ENCODE measurements around the gene DNAJC24.

Gene DNAJC24

DNA sequence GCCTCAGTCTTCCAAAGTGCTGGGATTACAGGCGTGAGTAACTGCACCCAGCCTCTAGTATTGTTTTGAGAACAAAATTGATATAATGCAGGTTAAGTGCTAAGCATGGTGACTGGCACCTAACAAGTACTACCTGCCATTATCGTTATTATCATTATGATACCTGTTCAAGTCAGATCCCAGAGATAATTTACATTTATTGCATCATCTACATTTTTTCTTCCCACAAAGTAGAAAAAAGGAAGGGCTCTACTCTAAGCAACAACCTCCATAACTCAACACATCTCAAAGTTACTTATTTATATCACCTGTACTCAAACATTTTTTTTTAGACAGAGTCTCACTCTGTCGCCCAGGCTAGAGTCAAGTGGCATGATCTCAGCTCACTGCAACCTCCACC lies 42.2 kb upstream of the DNAJC24 start:
- no peaks in the 10 kb centered on the region for H3K27me3 ChIP-seq (ENCODE audit: control insufficient read depth, insufficient read depth, low read length)
- TF ChIP-seq, protein P1, sequence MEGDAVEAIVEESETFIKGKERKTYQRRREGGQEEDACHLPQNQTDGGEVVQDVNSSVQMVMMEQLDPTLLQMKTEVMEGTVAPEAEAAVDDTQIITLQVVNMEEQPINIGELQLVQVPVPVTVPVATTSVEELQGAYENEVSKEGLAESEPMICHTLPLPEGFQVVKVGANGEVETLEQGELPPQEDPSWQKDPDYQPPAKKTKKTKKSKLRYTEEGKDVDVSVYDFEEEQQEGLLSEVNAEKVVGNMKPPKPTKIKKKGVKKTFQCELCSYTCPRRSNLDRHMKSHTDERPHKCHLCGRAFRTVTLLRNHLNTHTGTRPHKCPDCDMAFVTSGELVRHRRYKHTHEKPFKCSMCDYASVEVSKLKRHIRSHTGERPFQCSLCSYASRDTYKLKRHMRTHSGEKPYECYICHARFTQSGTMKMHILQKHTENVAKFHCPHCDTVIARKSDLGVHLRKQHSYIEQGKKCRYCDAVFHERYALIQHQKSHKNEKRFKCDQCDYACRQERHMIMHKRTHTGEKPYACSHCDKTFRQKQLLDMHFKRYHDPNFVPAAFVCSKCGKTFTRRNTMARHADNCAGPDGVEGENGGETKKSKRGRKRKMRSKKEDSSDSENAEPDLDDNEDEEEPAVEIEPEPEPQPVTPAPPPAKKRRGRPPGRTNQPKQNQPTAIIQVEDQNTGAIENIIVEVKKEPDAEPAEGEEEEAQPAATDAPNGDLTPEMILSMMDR (IDR thresholded peaks at IDR 0.05) = no peak
- no peak overlapping the region for H3K27ac ChIP-seq
- no peaks in the 10 kb centered on the region for H3K4me1 ChIP-seq
- no peaks in the 10 kb centered on the region for H3K79me2 ChIP-seq
- no peak overlapping the region for H2AFZ ChIP-seq
- no peaks in the 10 kb centered on the region for H3K36me3 ChIP-seq (ENCODE audit: control insufficient read depth, insufficient read depth, low read length)
- H3K9ac ChIP-seq = no peak overlapping the region
- H3K4me3 ChIP-seq (ENCODE audit: low read depth, low read length) = no peak overlapping the region
- no peaks in the 10 kb centered on the region for H3K9me3 ChIP-seq (ENCODE audit: control insufficient read depth, low read length)
- no peak overlapping the region for H3K4me2 ChIP-seq (ENCODE audit: low read length)

GRCh38 chr11:31328697-31329096 lies 41.0 kb upstream of the DNAJC24 start:
- Histone ChIP-seq H3K4me2 (ENCODE audit: low read length) (no peak overlapping the region), H3K9ac (no peak overlapping the region), H3K4me3 (ENCODE audit: low read depth, low read length) (no peak overlapping the region), H3K4me1 (no peaks in the 10 kb centered on the region), H3K9me3 (ENCODE audit: control insufficient read depth, low read length) (no peaks in the 10 kb centered on the region), H3K36me3 (ENCODE audit: control insufficient read depth, insufficient read depth, low read length) (no peaks in the 10 kb centered on the region), H3K27ac (no peak overlapping the region), H2AFZ (no peak overlapping the region), H3K79me2 (no peaks in the 10 kb centered on the region), H3K27me3 (ENCODE audit: control insufficient read depth, insufficient read depth, low read length) (no peaks in the 10 kb centered on the region)
- TF ChIP-seq, protein P1 (IDR thresholded peaks at IDR 0.05) = no peak

DNA sequence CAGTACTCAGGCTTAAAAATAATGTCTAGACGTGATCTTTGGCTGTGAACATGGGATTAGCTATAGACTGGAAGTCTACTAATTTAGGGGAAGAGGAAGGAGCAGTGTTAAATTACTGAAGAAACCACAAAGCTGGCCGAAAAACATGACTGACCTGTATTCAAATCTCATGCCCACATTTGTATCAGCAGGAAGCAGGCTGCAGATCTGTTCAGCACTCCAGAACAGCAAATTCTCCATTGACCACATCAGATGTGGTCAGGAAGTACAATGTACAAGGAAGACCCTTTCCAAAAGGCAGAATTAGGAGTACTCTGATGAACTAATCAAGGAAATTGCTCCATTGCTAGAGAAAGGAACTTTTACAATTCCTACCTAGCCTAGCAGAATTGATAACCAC lies 31.9 kb upstream of the DNAJC24 start:
- H3K4me3 ChIP-seq (ENCODE audit: low read depth, low read length) = no peak overlapping the region

GRCh38 chr11:31340903-31341572 lies 28.6 kb upstream of the DNAJC24 start:
- Histone ChIP-seq H3K27ac (no peak overlapping the region), H3K9ac (no peak overlapping the region), H3K9me3 (ENCODE audit: control insufficient read depth, low read length) (no peaks in the 10 kb centered on the region), H3K79me2 (no peaks in the 10 kb centered on the region), H3K4me1 (no peaks in the 10 kb centered on the region), H3K4me3 (ENCODE audit: low read depth, low read length) (no peak overlapping the region), H3K4me2 (ENCODE audit: low read length) (no peak overlapping the region), H2AFZ (no peak overlapping the region), H3K36me3 (ENCODE audit: control insufficient read depth, insufficient read depth, low read length) (no peaks in the 10 kb centered on the region), H3K27me3 (ENCODE audit: control insufficient read depth, insufficient read depth, low read length) (no peaks in the 10 kb centered on the region)
- TF ChIP-seq, protein P1 (IDR thresholded peaks at IDR 0.05) = no peak

More for the DNA sequence above, 31.9 kb upstream of the DNAJC24 start:
- no peak overlapping the region for H3K4me2 ChIP-seq (ENCODE audit: low read length)
- H2AFZ ChIP-seq = no peak overlapping the region
- no peak overlapping the region for H3K27ac ChIP-seq
- no peaks in the 10 kb centered on the region for H3K27me3 ChIP-seq (ENCODE audit: control insufficient read depth, insufficient read depth, low read length)
- H3K9ac ChIP-seq = no peak overlapping the region
- H3K4me1 ChIP-seq = no peaks in the 10 kb centered on the region
- no peaks in the 10 kb centered on the region for H3K79me2 ChIP-seq
- no peaks in the 10 kb centered on the region for H3K9me3 ChIP-seq (ENCODE audit: control insufficient read depth, low read length)
- H3K36me3 ChIP-seq (ENCODE audit: control insufficient read depth, insufficient read depth, low read length) = no peaks in the 10 kb centered on the region
- TF ChIP-seq, protein P1 (IDR thresholded peaks at IDR 0.05) = no peak

DNA sequence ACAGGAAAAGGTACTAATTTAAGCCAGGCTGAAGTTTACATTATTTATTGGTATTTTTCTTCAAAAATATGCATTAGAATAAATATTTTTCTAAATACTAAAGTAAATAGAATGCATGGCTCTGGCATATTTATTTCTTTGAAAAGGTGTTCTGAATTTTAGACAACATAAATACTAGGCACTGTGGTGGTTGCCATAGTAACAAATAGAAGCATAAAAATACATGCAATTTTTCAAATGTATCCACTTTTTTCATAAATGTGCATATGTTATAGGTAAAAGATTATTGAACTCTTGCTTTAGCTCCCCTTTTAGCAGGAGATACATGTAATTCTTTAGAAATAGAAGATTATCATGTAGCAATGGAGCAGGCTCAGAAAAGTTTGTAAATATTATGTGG lies 18.5 kb upstream of the DNAJC24 start:
- Histone ChIP-seq H3K4me3 (ENCODE audit: low read depth, low read length) (no peak overlapping the region), H3K9ac (no peak overlapping the region)

More for the DNA sequence above, 18.5 kb upstream of the DNAJC24 start:
- Histone ChIP-seq H3K4me1 (no peaks in the 10 kb centered on the region), H2AFZ (no peak overlapping the region), H3K27ac (no peak overlapping the region), H3K27me3 (ENCODE audit: control insufficient read depth, insufficient read depth, low read length) (no peaks in the 10 kb centered on the region), H3K9me3 (ENCODE audit: control insufficient read depth, low read length) (no peaks in the 10 kb centered on the region), H3K79me2 (no peaks in the 10 kb centered on the region), H3K36me3 (ENCODE audit: control insufficient read depth, insufficient read depth, low read length) (no peaks in the 10 kb centered on the region), H3K4me2 (ENCODE audit: low read length) (no peak overlapping the region)
- TF ChIP-seq, protein P1 (IDR thresholded peaks at IDR 0.05) = no peak

Measured in parathyroid adenoma (tissue), 2 donors.